ENCODE data around the gene MAPK8IP3.
"Not testable (repeated sequence)": the region's sequence is repeated elsewhere in the genome, so short reads cannot be mapped to it uniquely, and the experiment has no call there.

The MAPK8IP3 gene

DNA sequence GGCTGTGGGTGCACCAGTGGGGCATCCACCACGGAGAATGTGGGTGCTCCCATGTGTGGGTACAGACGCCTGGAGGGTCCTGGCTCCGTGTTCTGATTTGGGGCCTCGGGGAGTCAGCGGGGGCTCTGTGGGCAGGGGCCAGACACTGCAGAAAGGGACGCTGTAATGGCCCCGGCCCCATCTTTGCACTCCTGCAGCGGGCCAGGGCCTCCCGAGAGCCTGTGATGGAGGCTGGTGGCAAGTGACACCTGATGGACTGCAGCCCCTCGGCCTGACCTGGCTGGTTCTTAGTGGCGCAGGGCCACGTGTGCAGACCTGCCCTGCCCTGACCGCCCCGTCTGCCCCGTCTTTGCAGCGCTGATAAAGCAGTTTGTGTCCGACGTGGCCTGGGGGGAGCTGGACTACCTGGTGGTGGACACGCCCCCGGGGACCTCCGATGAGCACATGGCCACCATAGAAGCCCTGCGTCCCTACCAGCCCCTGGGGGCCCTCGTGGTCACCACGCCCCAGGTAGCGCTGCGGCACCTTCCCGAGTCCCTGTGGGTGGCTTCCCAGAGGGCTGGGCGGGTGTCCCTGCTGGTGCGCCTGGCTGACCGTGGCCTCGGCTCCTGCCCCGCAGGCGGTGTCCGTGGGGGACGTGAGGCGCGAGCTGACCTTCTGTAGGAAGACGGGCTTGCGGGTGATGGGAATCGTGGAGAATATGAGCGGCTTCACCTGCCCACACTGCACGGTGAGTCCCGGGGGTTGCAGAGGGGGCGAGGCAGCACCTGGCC, 81.5 kb downstream of the MAPK8IP3 start:
- no peak for DNase-seq (ENCODE audit: low spot score)

DNA sequence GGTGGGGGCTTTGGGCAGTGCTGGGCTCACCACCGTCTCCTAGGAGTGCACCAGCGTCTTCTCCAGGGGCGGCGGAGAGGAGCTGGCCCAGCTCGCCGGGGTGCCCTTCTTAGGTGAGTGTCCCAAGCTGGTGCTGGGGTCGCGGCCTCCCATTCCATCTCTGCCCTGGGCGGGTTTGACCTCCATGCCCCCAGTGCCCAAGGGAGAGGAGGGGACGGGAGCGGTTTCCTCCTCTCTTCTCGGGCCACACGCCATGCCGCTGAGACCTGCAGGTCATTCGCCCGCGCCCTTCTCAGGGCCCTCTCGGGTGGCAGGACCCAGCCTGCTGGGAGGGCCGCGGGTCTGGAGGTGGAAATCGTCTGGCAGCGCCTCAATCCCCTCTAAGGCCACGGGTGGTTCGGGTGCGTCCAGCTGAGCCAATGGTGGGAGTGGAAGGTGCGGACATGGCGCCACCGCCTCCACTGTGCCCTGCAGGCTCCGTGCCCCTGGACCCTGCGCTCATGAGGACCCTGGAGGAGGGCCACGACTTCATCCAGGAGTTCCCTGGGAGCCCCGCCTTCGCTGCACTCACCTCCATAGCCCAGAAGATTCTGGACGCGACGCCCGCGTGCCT, 82.2 kb downstream of the MAPK8IP3 start:
- DNase-seq (ENCODE audit: low spot score): no peak

DNA sequence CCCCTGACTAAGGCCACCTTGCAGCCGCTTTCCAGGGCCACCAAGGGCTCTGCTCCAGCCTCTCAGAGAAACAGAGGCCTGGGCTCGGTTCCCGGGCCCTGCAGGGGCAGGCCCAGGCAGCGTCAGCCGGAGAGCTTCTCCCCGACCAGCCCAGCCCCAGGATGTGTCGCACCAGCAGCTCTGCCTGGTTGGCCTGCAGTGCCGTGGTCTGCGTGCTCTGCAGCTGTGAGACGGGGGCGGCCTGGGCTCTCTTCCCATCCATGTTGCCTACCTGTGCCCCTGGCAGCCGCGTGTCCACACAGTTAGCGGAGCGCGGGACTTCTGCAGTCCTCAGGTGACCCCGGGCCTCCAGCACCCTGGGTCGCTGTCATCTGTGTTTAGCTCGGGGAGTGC, 82.7 kb downstream of the MAPK8IP3 start:
- DNase-seq (ENCODE audit: low spot score): no peak

DNA sequence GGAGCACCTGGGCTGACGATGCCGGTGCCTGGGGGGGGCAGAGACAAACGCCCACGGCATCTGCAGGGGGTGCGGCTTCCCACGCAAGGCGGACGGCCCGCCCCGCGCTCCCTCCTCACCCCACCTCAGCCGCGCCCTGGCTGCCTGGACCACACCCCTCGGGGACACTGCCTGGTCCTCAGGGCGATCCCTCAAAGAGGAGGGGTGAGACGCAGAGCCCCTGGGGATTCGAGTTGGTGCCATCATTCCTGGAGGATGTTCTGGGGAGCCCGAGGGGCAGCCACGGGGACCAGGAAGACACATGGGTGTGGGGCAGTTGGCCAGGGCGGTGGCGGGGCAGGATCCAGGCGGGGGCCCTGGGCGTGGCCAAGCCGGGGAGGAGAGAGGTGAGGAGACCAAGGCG, 83.6 kb downstream of the MAPK8IP3 start:
- no peak for DNase-seq (ENCODE audit: low spot score)

DNA sequence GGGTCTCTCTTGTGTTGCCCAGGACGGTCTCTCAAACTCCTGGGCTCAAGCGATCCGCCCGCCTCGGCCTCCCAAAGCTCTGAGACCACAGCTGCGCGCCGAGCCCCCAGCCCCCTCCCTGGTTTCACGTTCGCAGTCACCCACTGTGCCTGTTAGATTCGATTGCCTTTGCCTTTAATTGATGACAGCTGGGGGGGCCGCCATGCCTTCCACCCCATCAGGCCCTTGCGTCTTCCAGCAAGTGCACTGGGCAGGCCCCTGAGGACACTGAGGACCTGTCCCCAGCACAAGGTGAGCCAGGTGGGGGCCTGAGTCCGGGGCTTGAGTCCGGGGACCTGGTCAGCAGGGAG, 84.2 kb downstream of the MAPK8IP3 start:
- DNase-seq (ENCODE audit: low spot score): no peak

DNA sequence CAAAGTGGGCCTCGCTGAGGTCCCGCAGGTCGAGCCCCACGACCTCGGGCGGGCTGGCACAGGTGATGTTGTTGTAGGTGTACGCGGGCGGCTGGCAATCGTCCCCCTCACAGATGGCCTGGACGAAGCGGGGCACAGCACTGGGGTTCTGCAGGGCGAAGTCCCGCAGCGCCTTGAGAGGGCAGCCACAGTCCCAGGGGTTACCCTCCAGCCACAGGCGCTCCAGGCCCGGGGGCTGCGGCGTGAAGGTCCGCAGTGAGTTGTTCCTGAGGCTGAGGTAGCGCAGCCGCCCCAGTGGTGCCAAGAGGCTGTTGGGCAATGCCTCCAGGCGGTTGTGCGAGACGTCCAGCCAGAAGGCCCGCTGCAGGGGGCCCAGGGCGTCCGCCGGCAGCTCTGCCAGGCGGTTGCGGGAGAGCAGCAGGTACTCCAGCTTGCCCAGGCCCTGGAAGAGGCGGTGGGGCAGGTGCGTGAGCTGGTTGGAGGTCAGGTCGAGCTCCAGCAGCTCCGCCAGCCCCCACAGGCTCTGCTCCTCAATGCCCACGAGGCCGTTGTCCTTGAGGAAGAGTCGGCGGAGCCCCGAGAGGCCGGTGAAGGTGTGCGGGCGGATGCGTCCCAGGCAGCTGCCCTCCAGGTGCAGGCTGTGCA, 84.7 kb downstream of the MAPK8IP3 start:
- DNase-seq (ENCODE audit: low spot score): no peak

DNA sequence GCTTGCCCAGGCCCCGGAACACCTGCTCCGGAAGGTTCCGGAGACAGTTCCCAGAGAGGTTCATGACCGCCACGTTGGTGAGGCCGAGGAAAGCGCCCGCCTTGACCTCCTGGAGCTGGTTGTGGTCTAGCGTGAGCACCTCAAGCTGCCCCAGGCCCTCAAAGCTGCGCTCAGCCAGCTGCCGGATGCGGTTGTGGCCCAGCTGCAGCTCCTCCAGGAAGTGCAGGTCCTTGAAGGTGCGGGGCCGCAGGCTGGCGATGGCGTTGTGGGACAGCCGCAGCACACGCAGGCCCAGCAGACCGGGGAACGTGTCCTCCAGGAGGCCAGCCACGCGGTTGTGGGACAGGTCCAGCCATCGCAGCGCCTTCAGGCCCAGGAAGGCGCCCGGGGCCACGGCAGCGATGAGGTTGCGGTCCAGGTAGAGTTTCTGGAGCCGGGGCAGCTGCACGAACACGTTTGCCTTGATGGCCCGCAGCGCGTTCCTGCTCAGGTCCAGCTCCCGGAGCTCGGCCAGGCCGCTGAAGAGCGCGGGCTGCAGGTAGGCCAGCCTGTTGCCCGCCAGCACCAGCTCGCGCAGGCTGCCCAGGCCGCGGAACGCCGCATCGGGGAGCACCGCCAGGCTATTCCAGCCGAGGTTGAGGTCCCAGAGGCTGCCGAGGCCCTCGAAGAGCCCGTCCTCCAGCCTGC, 85.4 kb downstream of the MAPK8IP3 start:
- DNase-seq (ENCODE audit: low spot score): no peak

DNA sequence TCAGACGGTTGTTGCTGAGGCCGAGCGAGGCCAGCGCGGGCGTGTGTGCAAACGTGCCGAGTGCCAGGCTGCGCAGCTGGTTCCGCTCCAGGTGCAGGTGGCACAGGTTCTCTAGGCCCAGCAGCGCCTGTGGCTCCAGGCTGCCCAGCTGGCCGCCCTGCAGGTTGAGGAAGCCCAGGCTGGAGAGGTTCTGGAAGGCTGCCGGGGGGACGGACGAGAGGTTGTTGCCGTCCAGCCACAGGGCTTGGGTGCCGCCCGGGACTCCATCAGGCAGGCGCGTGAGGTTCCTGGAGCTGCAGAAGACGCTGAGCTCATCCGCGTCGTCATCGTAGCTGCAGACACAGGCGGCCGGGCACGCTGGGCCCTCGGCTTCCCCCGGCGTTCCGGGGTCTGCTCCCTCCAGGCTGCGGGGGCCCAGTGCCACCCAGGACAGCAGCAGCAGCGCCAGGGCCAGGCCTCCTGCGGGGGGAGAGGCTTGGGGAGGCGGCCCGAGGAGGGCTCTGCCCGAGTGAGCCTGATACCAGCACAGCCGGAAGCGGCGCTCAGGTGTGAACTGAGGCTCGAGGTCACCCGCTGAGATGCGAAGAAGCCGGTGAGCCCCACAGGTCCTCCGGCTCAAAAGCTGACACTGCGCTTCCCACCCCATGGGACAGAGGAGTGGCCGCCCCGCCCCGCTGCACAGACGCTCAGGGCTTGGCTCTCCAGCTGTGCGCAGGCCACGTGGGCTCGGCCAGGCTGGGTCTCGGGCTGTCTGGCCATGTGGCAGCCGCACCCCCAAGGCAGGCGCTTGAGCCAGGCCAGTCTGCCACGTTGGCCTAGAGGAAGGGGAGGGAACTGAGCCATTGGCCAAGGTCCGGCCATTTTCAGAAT, 86.2 kb downstream of the MAPK8IP3 start:
- no peak for DNase-seq (ENCODE audit: low spot score)

DNA sequence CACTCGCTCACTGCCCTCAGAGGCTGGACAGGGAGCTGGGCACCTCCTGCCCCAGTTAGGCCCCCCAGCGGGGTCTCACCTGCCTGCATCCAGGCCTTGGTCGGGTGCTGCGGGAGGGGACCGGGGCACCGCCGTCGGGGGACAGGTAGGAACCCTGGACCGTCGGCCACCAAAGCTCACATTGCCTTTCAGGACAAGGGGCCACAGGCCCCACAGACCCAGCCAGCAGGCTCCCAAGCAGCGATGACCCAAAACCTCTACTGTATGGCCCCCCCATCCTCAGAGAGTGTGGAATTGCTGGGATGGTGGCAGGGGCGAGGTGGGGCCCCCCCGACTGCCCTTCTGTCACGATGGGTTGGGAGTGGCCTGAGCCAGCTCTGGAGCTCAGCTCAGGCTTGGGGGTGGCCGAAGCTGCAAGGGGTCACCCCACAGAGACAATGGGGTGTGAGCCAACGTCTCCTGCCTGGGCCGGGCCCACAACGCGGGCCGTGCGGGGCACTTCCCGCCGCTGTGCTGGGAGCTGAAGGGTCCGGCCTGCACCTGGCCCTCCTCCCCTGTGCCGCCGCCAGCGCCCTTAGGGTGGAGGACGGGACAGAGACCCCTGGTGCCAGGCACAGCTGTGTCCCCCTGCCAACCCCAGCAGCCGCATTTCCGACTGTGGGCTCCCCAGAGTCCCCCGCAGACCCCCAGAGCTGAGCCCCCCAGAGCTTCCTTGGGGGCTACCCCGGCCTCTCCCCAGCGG, 87.0 kb downstream of the MAPK8IP3 start:
- DNase-seq (ENCODE audit: low spot score): no peak

DNA sequence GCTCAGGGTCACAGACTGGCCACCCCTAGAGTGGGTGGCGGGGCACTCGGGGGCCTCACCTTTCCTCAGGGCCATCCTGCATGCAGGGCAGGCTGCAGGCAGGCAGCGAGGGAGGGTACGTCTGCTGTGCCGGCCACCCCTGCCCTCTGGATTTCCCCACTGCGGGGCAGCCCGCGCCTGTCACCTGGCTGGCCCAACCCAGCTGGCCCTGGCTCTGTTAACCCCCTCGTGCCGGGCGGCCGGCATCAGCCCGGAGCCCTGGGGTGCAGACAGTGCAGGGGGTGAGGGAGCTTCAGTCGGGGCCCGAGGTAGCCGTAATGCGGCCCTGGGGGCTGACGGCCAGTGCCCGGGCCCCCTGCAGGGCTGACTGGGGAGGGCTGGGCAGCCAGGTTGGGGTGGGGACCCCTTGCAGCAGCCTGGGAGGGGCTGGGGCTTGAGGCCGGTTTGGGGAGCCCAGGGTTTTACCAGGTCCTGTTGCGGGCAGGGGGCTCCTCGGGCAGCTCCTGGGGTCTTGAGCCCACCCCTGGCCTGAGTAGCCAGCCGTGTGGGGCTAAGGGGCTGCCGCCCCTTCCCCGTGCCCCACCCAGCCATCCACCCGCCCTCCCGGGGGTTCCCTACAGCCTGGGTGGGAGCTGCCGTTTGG, 87.7 kb downstream of the MAPK8IP3 start, which contains the start of gene IGFALS:
Gene IGFALS (minus strand): TSS at position 128 of the 643 bp plus-strand sequence. CDS start 53 bp downstream, at position 75.
- DNase-seq (ENCODE audit: low spot score): no peak

DNA sequence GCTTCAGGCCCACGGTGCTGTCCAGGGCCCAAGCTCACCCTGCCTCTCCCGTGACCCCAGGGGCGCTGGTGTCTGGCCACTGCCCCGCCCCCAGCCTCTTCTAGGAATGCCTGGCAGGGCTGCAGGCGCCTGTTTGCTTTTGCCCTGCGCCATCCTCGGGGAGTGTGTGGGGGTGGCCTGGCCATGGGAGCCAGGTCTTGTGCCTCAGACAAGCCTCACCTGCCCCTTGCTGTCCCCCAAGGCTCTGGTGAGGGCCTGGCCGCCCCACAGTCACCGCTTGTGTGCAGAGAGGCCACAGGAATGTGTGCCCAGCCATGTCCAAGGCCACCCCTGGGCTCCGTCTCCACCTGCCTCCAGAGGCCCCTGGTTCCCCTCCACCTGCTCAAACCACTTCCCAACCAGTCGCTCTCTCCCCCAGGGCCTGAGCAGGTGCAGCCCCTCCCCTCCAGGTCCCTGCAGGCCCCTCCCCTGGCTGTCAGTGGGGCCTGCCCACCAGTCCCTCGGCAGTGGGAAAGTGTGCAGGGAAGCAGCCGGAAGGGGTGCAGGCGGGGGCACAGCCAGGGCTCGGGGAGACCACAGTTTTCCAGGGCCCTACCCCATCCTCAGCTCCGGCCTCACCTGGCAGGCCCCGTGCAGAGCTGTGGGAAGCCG, 88.4 kb downstream of the MAPK8IP3 start:
- no peak for DNase-seq (ENCODE audit: low spot score)

DNA sequence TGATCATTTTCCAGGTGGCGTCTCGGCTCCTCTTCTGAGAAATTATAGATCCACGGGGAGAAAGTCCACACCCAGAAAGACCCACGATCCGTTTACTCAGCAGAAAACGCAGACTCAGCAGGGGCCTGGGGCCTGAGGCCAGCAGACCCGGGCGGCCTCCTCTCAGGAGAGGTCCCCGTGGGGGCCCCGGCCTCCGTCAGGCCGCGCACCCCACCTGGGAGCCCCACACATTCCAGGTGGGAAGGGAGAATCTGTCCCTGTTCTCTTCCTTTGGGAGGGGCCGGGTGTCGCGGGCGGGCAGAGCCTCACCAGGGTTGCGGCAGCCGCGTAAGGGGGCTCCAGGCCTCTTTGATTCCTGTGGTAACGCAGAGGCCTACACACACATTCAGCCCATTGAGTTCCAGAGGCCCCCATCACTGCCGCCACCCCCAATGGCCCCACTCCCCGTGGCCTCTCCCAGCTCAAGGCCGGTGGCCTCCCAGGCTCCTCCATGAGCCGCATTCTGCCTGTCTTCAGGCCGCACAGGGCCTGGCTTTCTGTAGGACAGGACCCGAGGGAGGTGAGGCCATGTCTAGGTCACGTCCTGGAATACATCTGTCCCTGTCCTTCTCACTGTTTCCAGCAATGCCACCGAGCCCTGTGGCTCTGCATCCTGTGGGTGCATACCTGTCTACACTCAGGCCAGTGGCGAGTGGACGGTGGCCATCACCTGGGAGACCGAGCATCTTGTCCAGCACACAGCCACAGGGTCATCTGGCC, 89.1 kb downstream of the MAPK8IP3 start:
- DNase-seq (ENCODE audit: low spot score): no peak

DNA sequence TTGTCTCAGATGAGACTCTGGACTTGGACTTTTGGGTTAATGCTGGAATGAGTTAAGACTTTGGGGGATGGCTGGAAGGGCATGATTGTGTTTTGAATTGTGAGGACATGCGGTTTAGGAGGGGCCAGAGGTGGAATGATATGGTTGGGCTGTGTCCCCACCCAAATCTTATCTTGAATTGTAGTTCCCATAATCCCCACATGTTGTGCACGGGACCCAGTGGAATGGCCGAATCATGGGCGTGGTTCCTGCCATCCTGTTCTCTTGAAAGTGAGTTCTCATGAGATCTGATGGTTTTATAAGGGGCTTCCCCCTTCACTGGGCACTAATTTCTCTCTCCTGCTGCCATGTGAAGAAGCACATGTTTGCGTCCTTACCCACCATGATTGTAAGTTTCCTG, 93.3 kb downstream of the MAPK8IP3 start:
- DNase-seq (ENCODE audit: low spot score): not testable (repeated sequence)

DNA sequence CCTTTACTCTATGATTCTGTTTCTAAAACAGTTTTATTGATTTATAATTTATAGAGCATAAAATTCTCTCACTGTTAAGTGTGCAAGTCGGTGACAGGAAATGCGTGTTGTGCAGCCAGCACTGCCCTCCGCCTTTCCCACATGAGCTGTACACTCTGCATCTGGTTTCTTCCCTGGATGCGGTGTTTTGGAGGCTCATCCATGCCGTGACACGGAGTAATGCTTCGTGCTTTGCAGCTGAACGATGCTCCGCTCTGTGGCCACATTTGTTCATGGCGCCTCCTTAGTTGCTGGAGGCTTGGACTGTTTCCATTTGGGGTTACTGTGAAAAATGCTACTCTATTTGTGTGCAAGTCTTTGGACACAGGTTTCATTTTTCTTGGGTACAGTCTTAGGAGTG, 94.7 kb downstream of the MAPK8IP3 start:
- no peak for DNase-seq (ENCODE audit: low spot score)

DNA sequence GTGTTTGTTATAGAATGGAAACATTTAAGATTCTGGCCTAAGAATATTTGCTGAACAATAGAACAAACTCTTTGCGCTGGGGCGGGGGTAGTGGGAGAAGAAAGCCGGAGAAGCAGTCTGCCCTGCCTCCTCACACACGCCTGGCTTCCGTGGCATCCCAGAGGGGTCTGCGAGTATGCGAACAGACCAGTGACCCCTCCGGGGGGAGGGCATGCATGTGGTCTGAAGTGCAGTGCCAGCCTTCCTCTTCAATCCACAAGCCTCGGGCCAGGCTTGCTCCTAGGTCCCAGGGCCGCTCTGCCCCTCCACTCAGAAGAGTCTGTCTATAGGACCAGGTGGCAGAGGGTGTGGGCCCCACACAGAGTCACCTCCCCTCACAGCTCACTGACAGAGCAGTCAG, 101.6 kb downstream of the MAPK8IP3 start:
- DNase-seq (ENCODE audit: low spot score): no peak

DNA sequence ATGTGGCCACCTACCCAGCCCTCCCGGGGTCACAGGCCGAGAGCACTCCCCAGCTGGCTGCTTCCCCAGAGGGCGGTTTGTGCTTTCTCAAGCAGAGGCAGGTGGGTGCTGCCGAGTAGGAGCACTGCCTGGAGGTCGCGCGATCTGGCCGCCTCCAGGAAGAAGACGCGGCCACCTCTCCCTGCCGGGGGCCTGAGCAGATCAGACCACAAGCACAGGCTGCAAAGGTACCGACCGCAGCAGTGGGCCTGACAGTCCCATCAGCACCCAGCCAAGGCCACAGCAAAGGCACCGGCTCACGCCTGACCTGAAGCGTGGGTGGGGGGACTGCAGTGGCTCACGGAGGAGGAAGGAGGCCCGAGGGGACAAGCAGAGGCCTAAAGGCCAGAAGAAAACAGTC, 102.7 kb downstream of the MAPK8IP3 start:
- DNase-seq (ENCODE audit: low spot score): no peak

DNA sequence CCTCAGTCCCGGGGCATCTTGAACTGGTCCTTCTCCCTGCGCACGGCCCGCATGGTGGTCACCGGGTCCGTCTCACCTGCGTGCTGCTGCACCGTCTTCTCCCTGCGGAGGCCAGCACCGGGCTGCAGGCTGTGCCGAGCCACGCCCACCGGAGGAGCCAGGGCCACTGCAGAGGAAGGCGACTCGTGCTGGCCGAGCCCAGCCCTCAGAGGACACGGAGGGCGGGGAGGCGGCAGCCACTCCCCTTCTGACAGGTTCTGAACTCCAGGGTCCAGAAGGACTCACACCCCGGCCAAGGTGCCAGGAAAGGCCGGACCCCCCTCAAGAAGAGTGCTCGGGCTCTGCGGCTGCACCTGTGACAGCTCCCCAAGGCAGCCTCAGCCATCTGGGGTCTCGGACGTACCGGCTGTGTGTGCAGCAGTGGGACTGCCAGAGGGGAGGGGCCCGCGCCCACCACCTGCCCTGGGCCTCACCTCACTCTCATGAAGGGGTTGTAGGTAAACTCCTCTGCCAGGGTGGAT, 103.3 kb downstream of the MAPK8IP3 start:
- DNase-seq (ENCODE audit: low spot score): no peak

DNA sequence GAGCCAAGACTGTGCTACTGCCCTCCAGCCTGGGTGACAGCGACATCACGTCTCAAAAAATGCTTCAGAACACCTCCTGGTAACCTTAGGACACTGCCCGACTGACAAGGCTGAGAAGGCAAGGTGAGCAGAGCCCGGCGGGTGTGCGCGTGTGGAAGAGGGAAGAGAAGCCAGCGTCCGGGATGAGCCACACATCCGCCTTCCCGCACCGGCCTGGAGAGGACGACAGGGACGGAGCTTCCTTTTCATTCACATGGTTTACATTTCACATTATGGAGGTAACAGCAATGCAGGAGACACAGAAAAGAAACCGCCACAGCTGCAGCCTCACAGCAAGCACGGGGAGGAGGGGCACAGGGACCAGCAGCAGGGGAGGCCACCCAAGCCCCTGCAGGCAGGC, 104.1 kb downstream of the MAPK8IP3 start:
- DNase-seq (ENCODE audit: low spot score): no peak

DNA sequence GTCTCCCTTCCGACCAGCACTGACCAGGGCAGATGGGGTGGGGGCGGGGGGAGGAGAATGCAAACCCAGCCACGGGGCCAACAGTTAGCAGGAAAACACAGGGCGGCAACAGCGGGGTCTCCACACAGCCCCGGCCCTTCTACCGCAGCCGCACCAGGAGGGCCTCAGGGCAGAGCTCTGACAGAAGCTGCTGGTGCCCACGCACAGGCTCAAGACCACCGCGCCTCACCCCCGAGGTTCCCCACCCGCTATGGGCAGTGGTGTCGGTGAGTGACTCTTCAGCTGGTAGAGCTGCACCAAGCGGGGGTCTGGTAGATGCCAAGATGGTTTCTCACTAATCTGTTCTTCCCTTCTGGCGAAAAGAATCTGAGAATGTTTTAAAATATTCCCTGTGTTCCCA, 104.5 kb downstream of the MAPK8IP3 start:
- no peak for DNase-seq (ENCODE audit: low spot score)

All from CD4-positive, alpha-beta T cell treated with Interleukin-2 at 100 ng/mL for 4 hours (primary cell).